DMS 273 treated with DMSO at 0.1 percent for 48 hours (cell line): ENCODE data around the gene MAD1L1.

ENCODE experiments used
- DNase-seq: peaks from one replicate; lab custom pipeline; 2025; lab: John Stamatoyannopoulos, UW

Gene MAD1L1

DNA sequence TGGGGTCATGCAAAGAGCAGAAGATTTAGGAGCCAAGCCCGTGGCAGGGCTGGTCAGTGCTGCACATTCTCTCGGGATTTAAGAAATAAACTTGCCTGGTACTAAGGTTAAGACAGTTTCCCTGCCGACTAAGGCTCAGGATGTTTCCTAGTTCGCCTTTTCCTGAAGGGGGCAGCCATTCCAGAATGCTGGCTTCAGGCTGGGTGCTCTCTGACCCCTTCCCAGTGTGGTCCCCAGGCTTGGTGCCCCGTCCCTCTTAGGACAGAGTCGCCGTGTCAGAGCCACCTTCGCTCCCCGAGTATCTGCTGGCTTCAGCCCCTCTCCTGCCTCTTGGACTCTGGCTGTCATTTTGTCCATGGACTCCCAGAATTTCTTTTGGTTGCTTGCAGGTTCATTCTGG is 445.5 kb downstream of the MAD1L1 start:
- no peak for DNase-seq

DNA sequence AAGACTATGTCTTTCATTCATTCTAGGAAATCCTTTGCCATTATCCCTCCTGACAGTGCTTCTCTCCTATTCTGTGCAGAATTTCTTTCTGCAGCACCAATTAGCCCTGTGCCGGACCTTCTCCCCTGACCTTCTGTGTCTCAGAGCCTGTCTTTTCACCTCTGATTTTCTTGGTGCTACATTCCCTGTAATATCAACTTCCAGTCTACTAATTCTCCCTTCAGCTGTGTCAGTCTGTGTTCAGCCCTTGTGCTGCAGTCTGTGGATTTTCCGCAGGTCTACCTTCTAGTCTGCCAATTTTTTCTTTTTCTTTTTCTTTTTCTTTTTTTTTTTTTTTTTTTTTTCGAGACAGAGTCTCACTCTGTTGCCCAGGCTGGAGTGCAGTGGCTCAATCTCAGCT is 446.9 kb downstream of the MAD1L1 start:
- DNase-seq, result no peak

DNA sequence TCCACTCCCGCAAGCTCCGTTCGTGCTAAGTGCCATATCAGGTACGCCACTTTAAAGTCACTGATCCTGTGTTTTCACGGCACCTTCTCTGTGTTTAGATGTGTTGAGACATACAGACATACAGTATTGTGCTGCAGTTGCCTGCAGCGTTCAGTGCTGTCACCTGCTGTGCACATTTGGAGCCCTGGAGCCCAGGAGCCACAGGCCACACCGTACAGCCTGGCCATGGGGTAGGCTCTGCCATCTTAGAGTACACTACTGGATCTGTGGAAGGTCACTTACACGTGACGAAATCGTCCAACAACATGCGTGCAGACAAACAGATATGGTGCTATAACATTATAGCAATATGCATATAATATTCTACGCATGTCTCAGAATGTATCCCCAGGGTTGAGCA is 451.4 kb downstream of the MAD1L1 start:
- no peak for DNase-seq

DNA sequence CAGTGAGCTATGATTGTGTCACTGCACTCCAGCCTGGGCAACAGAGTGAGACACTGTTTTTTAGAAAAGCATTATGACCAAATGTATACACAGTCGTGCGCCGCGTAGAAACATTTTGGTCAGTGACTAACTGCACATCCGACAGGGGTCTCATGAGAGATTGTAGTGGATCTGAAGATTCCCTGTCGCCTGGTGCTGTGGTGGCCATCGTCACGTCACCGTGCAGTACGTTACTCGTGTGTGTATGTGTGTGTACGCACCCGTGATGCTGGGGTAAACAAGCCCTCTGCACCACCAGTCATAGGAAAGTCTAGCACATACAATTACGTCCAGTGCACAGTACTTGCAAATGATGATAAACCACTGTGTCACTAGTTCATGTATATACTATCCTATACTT is 453.3 kb downstream of the MAD1L1 start:
- DNase-seq, result no peak

DNA sequence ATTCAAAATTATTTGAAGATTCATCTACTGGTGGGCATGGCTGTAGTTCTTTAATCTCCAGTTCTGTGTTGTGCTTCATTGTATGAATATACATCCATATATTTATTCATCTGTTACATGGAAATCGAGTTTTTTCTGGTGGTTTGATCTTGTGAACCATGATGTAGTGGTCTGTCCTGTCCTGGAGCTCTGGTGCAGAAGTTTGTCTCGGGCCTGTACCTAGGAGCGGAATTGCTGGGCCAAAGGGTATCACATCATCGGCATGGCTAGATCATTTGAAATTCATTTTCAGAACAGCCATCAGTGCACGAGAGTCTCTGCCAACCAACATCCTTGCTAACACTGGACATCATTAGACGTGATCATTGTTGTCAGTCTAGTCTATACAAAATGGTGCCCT is 455.6 kb downstream of the MAD1L1 start:
- no peak for DNase-seq

DNA sequence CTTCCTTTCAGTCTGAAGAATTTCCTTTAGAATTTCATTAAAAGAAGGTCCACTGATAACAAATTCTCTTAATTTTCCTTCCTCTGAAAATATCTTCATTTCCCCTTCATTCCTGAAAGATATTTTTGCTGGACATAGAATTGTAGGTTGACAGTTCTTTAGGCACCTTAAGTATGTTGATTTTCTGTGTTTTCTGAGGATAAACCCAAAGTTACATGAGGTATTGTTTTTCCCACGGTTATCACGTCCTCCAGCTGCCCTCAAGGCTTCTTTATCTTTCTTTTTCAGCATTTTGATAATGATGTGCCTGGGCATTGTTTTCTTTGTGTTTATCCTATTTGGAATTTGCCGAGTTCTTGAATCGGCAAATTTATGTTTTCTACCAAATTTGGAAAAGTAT is 457.4 kb downstream of the MAD1L1 start:
- no peak for DNase-seq

DNA sequence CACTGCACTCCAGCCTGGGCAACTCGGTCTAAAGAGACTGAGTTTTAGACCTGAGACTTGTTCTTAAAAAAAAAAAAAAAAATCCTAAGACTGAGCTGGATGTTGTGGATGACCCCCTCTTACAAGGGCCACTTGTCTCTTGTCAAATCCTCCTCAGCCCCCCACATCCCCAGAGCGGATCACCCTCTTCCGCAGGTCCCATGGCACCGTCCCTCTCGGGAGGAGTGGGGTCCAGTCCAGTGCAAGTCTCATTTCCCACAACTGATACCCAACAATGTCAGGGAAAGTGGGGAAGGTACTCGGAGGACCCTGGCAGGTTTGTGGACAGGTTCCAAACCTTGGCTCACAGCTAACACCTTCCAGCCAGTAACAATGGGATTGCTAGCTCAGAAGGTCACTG is 462.4 kb downstream of the MAD1L1 start:
- no peak for DNase-seq

DNA sequence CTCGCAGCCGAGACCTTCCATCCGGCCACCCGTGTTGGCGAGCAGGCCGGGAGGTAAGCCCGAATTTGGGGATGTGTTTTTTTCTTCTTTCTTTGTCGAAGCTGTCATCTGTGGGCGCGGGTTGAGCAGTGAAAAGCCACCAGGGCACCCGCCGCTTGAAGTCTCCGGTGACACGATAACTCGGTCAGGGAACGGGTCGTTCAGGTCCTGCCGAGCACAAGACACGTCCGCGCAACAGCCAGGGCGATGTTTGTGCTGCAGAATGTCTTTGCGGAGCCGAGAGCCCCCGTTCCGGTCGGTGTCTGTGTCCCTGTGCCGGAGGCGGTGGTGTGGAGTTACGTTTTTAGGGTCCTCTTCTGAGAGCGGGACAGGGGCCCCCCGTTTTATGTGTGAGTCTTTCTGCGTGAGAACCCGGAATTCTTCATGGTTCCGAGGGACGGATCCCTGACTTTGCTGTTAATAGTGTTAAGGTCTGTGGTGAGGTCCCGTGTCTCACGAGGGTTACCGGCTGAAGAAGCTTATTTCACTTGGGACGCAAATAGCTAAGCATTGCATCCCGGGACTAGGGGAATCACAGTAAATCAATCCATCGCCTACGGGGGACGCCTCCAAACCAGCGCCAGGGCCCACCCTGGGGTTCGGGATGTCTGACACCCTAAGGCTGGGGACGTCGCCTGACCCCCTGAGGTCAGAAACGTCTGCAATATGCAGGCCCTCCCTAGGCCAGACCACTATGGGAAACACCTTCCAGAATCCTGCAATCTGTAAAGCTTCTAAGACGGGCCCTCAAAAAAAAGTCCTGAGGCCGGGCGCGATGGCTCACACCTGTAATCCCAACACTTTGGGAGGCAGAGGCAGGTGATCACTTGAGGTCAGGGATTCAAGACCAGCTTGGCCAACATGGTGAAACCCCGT is 463.2 kb downstream of the MAD1L1 start:
- no peak for DNase-seq

DNA sequence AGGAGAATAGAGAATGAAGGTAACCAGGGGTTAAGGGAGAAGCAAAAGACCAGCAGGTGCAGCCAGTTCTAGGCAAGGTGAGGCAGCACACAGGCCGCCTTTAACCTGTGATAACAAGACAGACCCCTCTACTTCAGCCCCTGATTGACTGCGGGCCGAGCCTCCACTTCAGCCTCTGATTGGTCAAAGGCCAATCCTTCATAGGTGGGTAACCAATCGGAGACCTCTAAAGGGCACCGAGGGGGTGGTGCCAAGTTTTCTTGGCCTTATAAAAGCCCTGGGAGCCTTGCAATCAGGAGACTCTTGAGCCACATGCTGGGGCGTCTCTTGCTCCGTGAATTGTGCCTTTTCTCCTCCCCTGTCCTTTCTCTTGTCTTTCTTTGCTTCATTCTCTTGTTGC is 463.9 kb downstream of the MAD1L1 start:
- no peak for DNase-seq

DNA sequence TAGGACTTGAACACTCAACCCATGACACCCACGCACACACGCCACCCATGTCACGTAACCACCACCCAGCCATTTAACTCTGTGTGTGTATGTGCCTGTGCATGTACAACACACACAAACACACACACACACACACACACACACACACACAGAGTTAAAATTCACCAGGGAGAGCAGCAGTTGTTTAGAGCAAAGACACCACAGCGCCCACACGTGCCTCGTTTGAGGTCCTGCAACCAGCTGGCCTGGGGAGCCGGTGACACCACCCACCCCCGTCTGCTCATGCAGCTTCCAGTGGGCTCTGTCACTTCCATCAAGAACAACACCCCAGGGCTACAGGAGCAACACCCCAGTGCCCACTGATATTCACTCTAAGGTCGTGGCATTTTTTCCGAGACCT is 465.2 kb downstream of the MAD1L1 start:
- no peak for DNase-seq
